Left ventricle myocardium inferior (tissue), 1 donor: Measurements from ENCODE around the gene INIP. TPM values are rescaled to one million over a fixed set of nuclear protein-coding genes. Genes with fewer than 3 reads are reported as not detected.
A peak's percentile ranks its signal among the peaks of the same experiment; 100 is the strongest.

Experiments used
- DNase-seq: peaks from one replicate; pipeline ENCODE4 v3.0.0-alpha.2; 2020
- H3K27ac ChIP-seq: fragments of 200-600 bp; replicated peaks from 2 replicates; pipeline ENCODE4 v1.8.0; 2021
- H3K27me3 ChIP-seq: fragments of 200-600 bp; 2 replicates; pipeline ENCODE4 v1.8.0; 2021; ENCODE audit warnings: low read depth
- H3K36me3 ChIP-seq: fragments of 200-600 bp; 2 replicates; pipeline ENCODE4 v1.8.0; 2021
- H3K4me1 ChIP-seq: fragments of 200-600 bp; 2 replicates; pipeline ENCODE4 v1.8.0; 2021
- H3K4me3 ChIP-seq: fragments of 200-600 bp; 2 replicates; pipeline ENCODE4 v1.8.0; 2021; ENCODE audit warnings: mild to moderate bottlenecking, moderate library complexity
- H3K9me3 ChIP-seq: fragments of 200-600 bp; replicated peaks from 2 replicates; pipeline ENCODE4 v1.8.0; 2021
- CTCF ChIP-seq: fragments of 200-600 bp; IDR thresholded peaks from 2 replicates; pipeline ENCODE4 v1.8.0; 2021; ENCODE audit warnings: antibody characterized with exemption, mild to moderate bottlenecking, borderline replicate concordance
- intact Hi-C: fragments of 100-400 bp; cut with micrococcal nuclease; formaldehyde crosslinking; loops from one replicate; pipeline ENCODE4 v1.11.0; 2022
- total RNA-seq: library from RNA; stranded (reverse); fragmentation: NEBNext Ultra II Directional; extraction: Animal tissue kit (Norgen Biotek cat#: 25700); gene quantifications from one replicate; pipeline ENCODE4 v1.2.1, GENCODE V29; 2021
- donor health status: DM: no; HTN: yes; CAD: no; lungs with severe emphysema.

Gene INIP
- total RNA-seq, 1 donor from 2014 or later: 15.2 TPM

- no peaks in the 10 kb centered on the region for H3K9me3 ChIP-seq
- no peak for DNase-seq
- no peak overlapping the region for H3K27ac ChIP-seq
- no peak for TF ChIP-seq CTCF
- no peaks in the 10 kb centered on the region for H3K27me3 ChIP-seq
- H3K36me3 ChIP-seq: peaks cover 10% of the 10 kb centered on the region
- peaks cover 19% of the 10 kb centered on the region for H3K4me1 ChIP-seq
- intact Hi-C loops: no loop called here
- no peak overlapping the region for H3K4me3 ChIP-seq
Measured at GRCh38 chr9:112720113-112720780, 2.3 kb upstream of the INIP start.

- no peak for TF ChIP-seq CTCF
- no peak overlapping the region for H3K27ac ChIP-seq
- H3K9me3 ChIP-seq: no peaks in the 10 kb centered on the region
- H3K4me3 ChIP-seq: no peak overlapping the region
- peaks cover 10% of the 10 kb centered on the region for H3K36me3 ChIP-seq
- intact Hi-C loops: no loop called here
- DNase-seq: no peak
- peaks cover 19% of the 10 kb centered on the region for H3K4me1 ChIP-seq
- H3K27me3 ChIP-seq: no peaks in the 10 kb centered on the region
Measured at GRCh38 chr9:112719696-112720095, 1.8 kb upstream of the INIP start.

GRCh38 chr9:112719241-112719691 is 1.3 kb upstream of the INIP start:
- peaks cover 19% of the 10 kb centered on the region for H3K4me1 ChIP-seq
- no peak for TF ChIP-seq CTCF
- no peaks in the 10 kb centered on the region for H3K27me3 ChIP-seq
- no peak for DNase-seq
- intact Hi-C loops: no loop called here
- no peak overlapping the region for H3K4me3 ChIP-seq
- peaks cover 10% of the 10 kb centered on the region for H3K36me3 ChIP-seq
- H3K27ac ChIP-seq: no peak overlapping the region
- no peaks in the 10 kb centered on the region for H3K9me3 ChIP-seq

- intact Hi-C loops: no loop called here
- Histone ChIP-seq H3K36me3 (peaks cover 36% of the 10 kb centered on the region), H3K9me3 (peaks cover 13% of the 10 kb centered on the region), H3K27me3 (no peaks in the 10 kb centered on the region), H3K4me3 (no peak overlapping the region), H3K4me1 (peaks cover 24% of the 10 kb centered on the region), H3K27ac (no peak overlapping the region)
- no peak for DNase-seq
- no peak for TF ChIP-seq CTCF
Measured at GRCh38 chr9:112712678-112713077, 5.2 kb downstream of the INIP start.

- H3K9me3 ChIP-seq: peaks cover 13% of the 10 kb centered on the region
- no peak overlapping the region for H3K4me3 ChIP-seq
- intact Hi-C loops: no loop called here
- no peaks in the 10 kb centered on the region for H3K27me3 ChIP-seq
- H3K27ac ChIP-seq: no peak overlapping the region
- H3K36me3 ChIP-seq: peaks cover 33% of the 10 kb centered on the region
- TF ChIP-seq CTCF: peak; percentile 60
- peaks cover 9% of the 10 kb centered on the region for H3K4me1 ChIP-seq
- DNase-seq: no peak
Measured at GRCh38 chr9:112711050-112711689, 6.7 kb downstream of the INIP start.
